Melanocyte of skin (primary cell): ENCODE measurements around the gene ANGPTL4. TPM values are rescaled to one million over a fixed set of nuclear protein-coding genes. Genes with fewer than 3 reads are reported as not detected.

Experiments used
- small RNA-seq, 2 donors: library from RNA; depleted of rRNA; stranded (forward); fragments of <200 nt; gene quantifications; one replicate each; pipeline ENCODE3, GENCODE V24; 2012
- total RNA-seq, 2 donors: library from RNA; depleted of rRNA; stranded (reverse); fragments of >200 nt; gene quantifications; 2 replicates each; pipeline ENCODE4 v1.2.3, GENCODE V29; 2012

The ANGPTL4 gene, protein sequence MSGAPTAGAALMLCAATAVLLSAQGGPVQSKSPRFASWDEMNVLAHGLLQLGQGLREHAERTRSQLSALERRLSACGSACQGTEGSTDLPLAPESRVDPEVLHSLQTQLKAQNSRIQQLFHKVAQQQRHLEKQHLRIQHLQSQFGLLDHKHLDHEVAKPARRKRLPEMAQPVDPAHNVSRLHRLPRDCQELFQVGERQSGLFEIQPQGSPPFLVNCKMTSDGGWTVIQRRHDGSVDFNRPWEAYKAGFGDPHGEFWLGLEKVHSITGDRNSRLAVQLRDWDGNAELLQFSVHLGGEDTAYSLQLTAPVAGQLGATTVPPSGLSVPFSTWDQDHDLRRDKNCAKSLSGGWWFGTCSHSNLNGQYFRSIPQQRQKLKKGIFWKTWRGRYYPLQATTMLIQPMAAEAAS
- total RNA-seq: 1 to 10 TPM in 1 of 2 donors, under 1 TPM in 1; 0.33 to 1.7 TPM

DNA sequence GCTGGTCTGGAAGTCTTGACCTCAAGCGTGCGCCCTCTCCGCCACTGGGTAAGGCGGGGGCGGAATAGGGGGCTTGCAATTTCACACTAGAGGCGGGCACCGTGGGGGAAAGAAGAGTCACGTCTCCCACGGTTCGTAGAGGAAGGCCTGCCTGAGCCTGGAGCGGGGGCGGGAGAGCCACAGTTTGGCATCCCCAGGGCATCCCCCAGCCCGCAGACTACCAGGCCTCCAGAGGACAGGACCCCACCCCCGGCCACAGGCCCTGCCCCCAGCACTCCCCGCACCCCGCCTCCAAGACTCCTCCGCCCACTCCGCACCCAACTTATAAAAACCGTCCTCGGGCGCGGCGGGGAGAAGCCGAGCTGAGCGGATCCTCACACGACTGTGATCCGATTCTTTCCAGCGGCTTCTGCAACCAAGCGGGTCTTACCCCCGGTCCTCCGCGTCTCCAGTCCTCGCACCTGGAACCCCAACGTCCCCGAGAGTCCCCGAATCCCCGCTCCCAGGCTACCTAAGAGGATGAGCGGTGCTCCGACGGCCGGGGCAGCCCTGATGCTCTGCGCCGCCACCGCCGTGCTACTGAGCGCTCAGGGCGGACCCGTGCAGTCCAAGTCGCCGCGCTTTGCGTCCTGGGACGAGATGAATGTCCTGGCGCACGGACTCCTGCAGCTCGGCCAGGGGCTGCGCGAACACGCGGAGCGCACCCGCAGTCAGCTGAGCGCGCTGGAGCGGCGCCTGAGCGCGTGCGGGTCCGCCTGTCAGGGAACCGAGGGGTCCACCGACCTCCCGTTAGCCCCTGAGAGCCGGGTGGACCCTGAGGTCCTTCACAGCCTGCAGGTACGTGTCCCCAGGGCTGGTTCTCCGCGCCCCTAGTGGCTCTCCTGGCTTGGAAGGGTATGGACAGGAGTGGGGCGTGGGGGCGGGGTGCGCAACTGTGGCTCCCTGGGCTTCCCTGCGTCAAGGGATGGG lies at the start of gene ANGPTL4:
Gene ANGPTL4, plus strand, starts transcription at position 353 of the 969 bp plus-strand sequence. Its CDS starts 167 bp downstream, at position 520.

DNA sequence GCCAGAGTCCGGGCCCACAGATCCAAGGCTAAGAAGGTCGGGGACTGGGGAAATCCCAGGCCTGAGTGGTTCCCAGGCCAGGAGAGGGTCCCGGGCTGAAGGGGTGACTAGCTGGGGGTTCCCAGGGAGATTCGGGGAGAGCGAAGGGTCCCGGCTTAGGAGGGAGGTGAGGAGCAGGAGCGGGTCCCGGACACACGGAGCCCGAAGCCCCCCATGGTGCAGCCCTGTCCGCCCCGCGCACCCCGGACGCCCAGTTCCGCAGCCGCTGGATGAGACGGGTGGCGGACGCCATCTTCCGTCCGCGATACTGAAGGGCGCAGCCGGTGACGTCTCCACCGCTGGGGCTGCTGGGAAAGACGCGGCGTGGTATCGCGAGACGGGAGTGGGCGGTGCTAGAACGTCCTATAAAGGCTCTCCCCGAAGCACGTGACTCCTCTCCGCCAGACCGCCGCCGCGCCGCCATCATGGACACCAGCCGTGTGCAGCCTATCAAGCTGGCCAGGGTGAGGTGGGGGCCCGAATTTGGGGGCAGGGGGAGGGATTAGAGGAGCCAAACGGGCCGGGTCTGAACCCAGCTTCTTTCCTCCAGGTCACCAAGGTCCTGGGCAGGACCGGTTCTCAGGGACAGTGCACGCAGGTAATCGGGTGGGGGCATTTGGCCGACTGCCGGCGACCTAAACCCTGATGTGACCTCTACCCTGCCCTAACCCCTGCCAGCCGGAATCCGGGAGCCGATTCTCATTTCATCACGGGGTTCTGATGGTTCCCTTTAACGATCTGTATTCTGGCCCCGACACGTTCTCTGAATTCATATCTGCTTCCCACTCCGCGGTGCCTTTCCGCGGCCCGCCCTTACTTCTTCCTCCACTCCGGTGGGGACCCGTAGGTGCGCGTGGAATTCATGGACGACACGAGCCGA lies 42.6 kb upstream of the ANGPTL4 start, which contains the start of the genes NDUFA7 and RPS28:
Gene NDUFA7, minus strand, starts transcription at position 309 of the 919 bp plus-strand sequence. Its CDS starts 17 bp downstream, at position 292.
Gene RPS28, plus strand, starts transcription at position 430 of the 919 bp plus-strand sequence. Its CDS starts 35 bp downstream, at position 465.

DNA sequence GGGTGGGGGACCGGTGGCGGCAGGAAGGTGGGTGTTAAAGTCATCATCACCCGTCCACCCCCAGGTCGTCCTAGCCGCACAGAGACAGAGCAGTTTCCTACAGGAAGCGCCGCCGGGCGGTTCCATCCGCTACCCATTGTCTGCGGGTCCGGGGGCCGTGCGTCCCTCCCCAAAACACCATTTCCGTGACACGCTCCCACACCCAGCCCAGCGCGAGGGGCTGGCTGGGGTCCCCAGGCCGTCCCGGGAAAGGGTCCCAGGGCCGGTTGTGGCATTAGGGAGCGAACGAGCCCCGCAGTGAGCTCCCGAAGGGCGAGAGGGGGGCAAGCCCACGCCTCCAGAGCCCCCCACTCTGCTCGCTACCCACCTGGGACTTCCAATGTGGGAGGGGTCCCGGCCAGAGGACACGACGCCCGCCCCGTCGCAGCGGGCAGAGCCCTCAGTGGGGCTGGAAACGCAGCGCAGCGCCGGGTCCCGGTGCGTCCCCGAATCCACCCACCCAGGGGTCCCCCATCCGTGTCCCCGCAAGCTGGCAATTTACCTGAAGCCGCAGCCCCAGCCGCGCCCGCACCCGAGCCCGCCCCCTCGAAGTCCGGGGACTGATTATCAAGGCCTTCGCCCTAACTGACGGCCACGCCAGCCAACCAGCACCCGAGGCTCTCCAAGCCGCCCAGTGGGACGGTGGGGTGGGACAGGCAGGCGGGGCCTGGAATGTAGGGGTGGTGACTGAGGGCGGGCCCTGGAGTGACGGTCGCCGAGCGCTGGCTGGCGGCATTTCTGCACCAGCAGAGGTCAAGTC lies 21.1 kb upstream of the ANGPTL4 start, which contains the start of gene KANK3:
Gene KANK3, minus strand, starts transcription at position 579 of the 799 bp plus-strand sequence. CDS start 5,434 bp downstream, outside the sequence.

DNA sequence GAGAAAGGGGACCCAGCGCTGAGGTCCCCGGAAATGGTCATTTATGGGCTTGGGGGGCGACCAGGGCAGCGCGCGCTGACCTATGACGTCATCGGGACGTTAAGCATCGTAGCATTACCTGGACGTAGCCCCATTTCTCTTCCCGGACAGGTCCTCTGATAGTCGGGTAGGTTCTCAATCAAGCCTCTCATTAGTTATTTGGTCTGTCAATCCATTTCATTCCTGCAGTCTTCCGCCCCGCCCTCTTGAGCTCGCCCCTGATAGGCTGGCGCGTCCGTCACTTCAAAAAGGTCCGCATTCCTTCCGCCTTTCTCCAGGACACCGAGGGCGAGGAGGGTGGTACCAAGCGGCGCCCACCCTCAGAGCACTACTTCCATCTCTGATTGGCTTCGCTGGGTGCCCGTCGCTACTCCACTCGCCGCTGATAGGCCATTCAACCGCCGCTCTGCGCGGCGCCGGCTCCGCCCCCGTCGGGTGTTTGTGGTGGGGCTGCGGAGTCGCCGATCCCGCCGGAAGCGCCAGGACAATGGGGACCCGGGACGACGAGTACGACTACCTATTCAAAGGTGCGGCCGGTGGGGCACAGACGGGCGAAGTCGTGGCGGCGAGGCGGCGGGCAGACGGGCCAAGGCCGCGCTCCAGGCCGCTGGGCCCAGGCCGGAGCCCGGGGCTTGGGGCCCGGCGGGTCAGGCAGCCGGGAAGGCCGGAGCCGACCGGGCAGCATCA lies 26.1 kb downstream of the ANGPTL4 start, which contains the start of gene RAB11B:
Gene RAB11B, plus strand, starts transcription at position 470 of the 726 bp plus-strand sequence. Its CDS starts 57 bp downstream, at position 527.

DNA sequence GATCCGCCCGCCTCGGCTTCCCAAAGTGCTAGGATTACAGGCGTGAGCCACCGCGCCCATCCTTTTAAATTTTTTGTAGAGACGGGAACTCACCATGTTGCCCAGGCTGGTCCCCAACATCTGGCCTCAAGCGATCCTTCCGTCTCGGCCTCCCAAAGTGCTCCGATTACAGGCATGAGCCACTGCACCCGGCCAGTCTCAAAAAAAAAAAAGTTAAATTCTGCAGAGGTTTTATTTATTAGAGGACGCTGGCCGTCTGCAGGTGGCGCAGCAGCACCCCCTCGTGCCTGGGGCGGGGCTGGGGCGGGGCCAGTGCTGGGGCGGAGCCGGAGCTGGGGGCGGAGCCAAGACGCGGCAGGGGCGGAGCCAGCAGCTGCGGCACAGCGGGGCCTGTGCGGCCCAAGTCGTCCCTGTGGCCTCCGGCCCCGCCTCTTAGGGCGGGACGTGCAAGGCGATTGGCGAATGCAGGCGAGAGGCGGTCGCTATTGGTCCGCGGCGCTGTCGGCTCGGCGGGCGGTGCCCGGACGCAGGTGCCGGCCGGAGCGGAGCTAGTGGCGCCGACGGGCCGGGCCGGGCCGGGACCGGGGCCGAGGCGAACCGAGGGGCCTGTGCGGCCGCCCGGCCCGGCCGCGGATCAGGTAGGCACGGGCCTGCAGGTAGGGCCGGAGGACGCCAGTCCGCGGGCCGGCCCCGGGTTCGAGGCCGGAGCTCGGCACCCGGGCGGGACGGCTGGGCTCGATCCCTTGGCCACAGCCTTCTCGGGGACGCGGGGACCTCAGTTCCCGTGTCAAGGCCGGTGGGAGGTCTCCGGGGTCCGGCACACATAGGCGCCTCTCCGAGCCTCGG lies 49.1 kb downstream of the ANGPTL4 start, which contains the start of gene MARCHF2:
Gene MARCHF2, plus strand, starts transcription at position 523 of the 846 bp plus-strand sequence. CDS start 8,536 bp downstream, outside the sequence.

Small RNA genes within 50 kb of the gene (small RNA-seq; reads per million reads assigned to genes)
- gene MIR4999: 0 to 0.09 reads per million in 2 donors

Other genes with a start within 250 kb of the ANGPTL4 start
- gene FBN3, start 214.6 kb upstream of the ANGPTL4 start, total RNA-seq: not detected
- 10 to 100 TPM; 61.3 to 75.0 TPM for gene CERS4, start 154.8 kb upstream of the ANGPTL4 start, total RNA-seq
- gene CD320, start 55.8 kb upstream of the ANGPTL4 start, total RNA-seq: 10 to 100 TPM; 26.8 to 47.0 TPM
- gene NDUFA7, start 42.8 kb upstream of the ANGPTL4 start, total RNA-seq: 10 to 100 TPM; 30.6 to 35.0 TPM
- gene RPS28, start 42.7 kb upstream of the ANGPTL4 start, total RNA-seq: 10 to 100 TPM; 91.6 to 97.0 TPM
- gene KANK3, start 20.9 kb upstream of the ANGPTL4 start, total RNA-seq: under 1 TPM; under 0.01 TPM
- gene RAB11B, start 26.2 kb downstream of the ANGPTL4 start, total RNA-seq: 10 to 100 TPM; 20.0 to 43.3 TPM
- gene MARCHF2, start 49.1 kb downstream of the ANGPTL4 start, total RNA-seq: 10 to 100 TPM; 76.3 to 89.8 TPM
- 10 to 100 TPM; 37.2 to 64.3 TPM for gene HNRNPM, start 80.8 kb downstream of the ANGPTL4 start, total RNA-seq
- not detected for gene PRAM1, start 138.5 kb downstream of the ANGPTL4 start, total RNA-seq
- gene ZNF414, start 150.0 kb downstream of the ANGPTL4 start, total RNA-seq: 1 to 10 TPM; 5.5 to 6.3 TPM
- 1 to 10 TPM; 1.0 to 1.3 TPM for gene MYO1F, start 213.3 kb downstream of the ANGPTL4 start, total RNA-seq
- 1 to 10 TPM in 1 of 2 donors, under 1 TPM in 1; 0.69 to 2.0 TPM for gene ADAMTS10, start 246.6 kb downstream of the ANGPTL4 start, total RNA-seq